ENCODE data around the gene C7orf57.

The C7orf57 gene

GRCh38 chr7:48046458-48046857, 11.1 kb downstream of the C7orf57 start:
- FAIRE-seq = no peak
- no peak for DNase-seq (ENCODE audit: insufficient read length, low spot score)
- TF ChIP-seq SPI1 (IDR thresholded peaks at IDR 0.05; ENCODE audit: low read depth, low read length) (no peak), POLR2AphosphoS5 (IDR thresholded peaks at IDR 0.05; ENCODE audit: low read depth, low read length) (no peak), POU2F2 (IDR thresholded peaks at IDR 0.05; ENCODE audit: low read depth, low read length) (no peak), POLR2A (IDR thresholded peaks at IDR 0.05; ENCODE audit: low read depth, low read length) (no peak), TAF1 (IDR thresholded peaks at IDR 0.05; ENCODE audit: low read depth, low read length) (no peak), PAX5 (IDR thresholded peaks at IDR 0.05; ENCODE audit: insufficient read depth, low read length, severe bottlenecking) (no peak)

DNA sequence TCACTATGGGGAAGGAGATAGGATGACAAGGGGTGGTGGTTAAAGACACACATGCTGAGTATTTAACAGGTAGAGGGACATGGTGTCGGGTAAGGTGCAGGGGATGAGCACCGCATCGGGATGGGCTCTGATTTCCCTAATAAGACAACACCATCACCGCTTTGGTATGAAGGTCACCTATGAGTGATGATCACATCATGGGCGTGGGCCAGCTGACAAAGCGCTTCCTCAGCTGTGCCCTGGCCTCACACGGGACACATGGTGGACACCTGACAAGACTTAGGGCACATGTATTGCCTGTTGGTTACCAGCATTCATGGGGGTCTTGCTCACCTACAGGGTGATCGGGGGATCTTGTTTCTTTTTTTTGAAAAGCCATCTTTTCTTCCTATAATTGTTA, 12.8 kb downstream of the C7orf57 start:
- TF ChIP-seq POLR2AphosphoS5 (IDR thresholded peaks at IDR 0.05; ENCODE audit: low read depth, low read length) (no peak), PAX5 (IDR thresholded peaks at IDR 0.05; ENCODE audit: insufficient read depth, low read length, severe bottlenecking) (no peak), POU2F2 (IDR thresholded peaks at IDR 0.05; ENCODE audit: low read depth, low read length) (no peak), POLR2A (IDR thresholded peaks at IDR 0.05; ENCODE audit: low read depth, low read length) (no peak), TAF1 (IDR thresholded peaks at IDR 0.05; ENCODE audit: low read depth, low read length) (no peak), SPI1 (IDR thresholded peaks at IDR 0.05; ENCODE audit: low read depth, low read length) (no peak)
- DNase-seq (ENCODE audit: insufficient read length, low spot score) = no peak
- no peak for FAIRE-seq

DNA sequence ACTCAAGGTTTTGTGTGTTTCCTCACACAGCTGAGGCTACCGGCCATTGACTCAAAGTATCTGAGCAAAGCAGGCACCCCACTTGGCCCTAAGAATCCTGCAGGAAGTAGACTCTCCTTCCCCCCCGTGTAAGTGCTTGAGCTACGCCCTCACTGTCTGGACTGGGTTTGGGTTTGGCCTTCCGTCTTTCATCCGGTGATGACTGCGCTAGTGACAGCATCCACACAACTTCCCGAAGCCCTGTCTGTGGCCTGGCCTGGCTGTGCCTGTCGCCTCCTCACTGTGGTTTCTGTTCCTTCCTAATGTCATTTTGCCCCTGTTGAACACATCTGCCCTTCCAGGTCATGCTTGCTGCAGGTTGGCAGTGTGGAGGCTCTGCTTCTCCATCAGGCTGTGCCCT, 14.5 kb downstream of the C7orf57 start:
- FAIRE-seq (no peak), DNase-seq (ENCODE audit: insufficient read length, low spot score) (no peak)
- no peak for TF ChIP-seq PAX5 (IDR thresholded peaks at IDR 0.05; ENCODE audit: insufficient read depth, low read length, severe bottlenecking)
- TF ChIP-seq TAF1 (IDR thresholded peaks at IDR 0.05; ENCODE audit: low read depth, low read length) = no peak
- TF ChIP-seq SPI1 (IDR thresholded peaks at IDR 0.05; ENCODE audit: low read depth, low read length) = no peak
- no peak for TF ChIP-seq POLR2AphosphoS5 (IDR thresholded peaks at IDR 0.05; ENCODE audit: low read depth, low read length)
- no peak for TF ChIP-seq POU2F2 (IDR thresholded peaks at IDR 0.05; ENCODE audit: low read depth, low read length)
- no peak for TF ChIP-seq POLR2A (IDR thresholded peaks at IDR 0.05; ENCODE audit: low read depth, low read length)

GRCh38 chr7:48052748-48053147, 17.4 kb downstream of the C7orf57 start:
- FAIRE-seq = no peak
- DNase-seq (ENCODE audit: insufficient read length, low spot score) = no peak

GRCh38 chr7:48053736-48054135, 18.4 kb downstream of the C7orf57 start:
- TF ChIP-seq TAF1 (IDR thresholded peaks at IDR 0.05; ENCODE audit: low read depth, low read length) (no peak), POLR2AphosphoS5 (IDR thresholded peaks at IDR 0.05; ENCODE audit: low read depth, low read length) (no peak), SPI1 (IDR thresholded peaks at IDR 0.05; ENCODE audit: low read depth, low read length) (no peak), POLR2A (IDR thresholded peaks at IDR 0.05; ENCODE audit: low read depth, low read length) (no peak), PAX5 (IDR thresholded peaks at IDR 0.05; ENCODE audit: insufficient read depth, low read length, severe bottlenecking) (no peak), POU2F2 (IDR thresholded peaks at IDR 0.05; ENCODE audit: low read depth, low read length) (no peak)
- FAIRE-seq (no peak), DNase-seq (ENCODE audit: insufficient read length, low spot score) (no peak)

More at GRCh38 chr7:48052748-48053147, 17.4 kb downstream of the C7orf57 start:
- TF ChIP-seq TAF1 (IDR thresholded peaks at IDR 0.05; ENCODE audit: low read depth, low read length) (no peak), POLR2AphosphoS5 (IDR thresholded peaks at IDR 0.05; ENCODE audit: low read depth, low read length) (no peak), POU2F2 (IDR thresholded peaks at IDR 0.05; ENCODE audit: low read depth, low read length) (no peak), PAX5 (IDR thresholded peaks at IDR 0.05; ENCODE audit: insufficient read depth, low read length, severe bottlenecking) (no peak), SPI1 (IDR thresholded peaks at IDR 0.05; ENCODE audit: low read depth, low read length) (no peak), POLR2A (IDR thresholded peaks at IDR 0.05; ENCODE audit: low read depth, low read length) (no peak)

DNA sequence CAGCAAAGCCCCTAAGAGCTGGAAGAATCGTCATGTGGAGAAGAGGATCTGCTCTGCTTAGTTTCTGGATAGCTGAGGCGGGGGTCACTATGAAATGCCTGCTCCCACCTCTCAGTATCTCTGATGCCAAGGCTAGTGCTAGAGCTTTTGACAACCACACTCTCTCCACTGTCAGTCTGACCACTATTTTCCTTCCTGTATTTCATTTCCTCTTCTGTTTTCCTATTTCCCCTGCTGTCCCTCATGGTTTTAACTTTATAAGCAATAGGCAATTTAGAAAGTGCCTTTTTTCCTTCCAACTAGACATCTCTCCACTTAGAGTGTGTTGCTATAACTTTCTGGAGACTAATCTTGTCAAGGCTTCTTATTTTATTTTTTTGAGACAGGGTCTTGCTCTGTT, 23.6 kb downstream of the C7orf57 start:
- no peak for FAIRE-seq
- TF ChIP-seq TAF1 (IDR thresholded peaks at IDR 0.05; ENCODE audit: low read depth, low read length) = no peak
- no peak for TF ChIP-seq PAX5 (IDR thresholded peaks at IDR 0.05; ENCODE audit: insufficient read depth, low read length, severe bottlenecking)
- TF ChIP-seq POU2F2 (IDR thresholded peaks at IDR 0.05; ENCODE audit: low read depth, low read length) = no peak
- no peak for TF ChIP-seq POLR2AphosphoS5 (IDR thresholded peaks at IDR 0.05; ENCODE audit: low read depth, low read length)
- TF ChIP-seq SPI1 (IDR thresholded peaks at IDR 0.05; ENCODE audit: low read depth, low read length) = no peak
- no peak for TF ChIP-seq POLR2A (IDR thresholded peaks at IDR 0.05; ENCODE audit: low read depth, low read length)
- no peak for DNase-seq (ENCODE audit: insufficient read length, low spot score)

GRCh38 chr7:48059706-48060105, 24.4 kb downstream of the C7orf57 start:
- DNase-seq (ENCODE audit: insufficient read length, low spot score) (no peak), FAIRE-seq (no peak)
- TF ChIP-seq POLR2AphosphoS5 (IDR thresholded peaks at IDR 0.05; ENCODE audit: low read depth, low read length) (no peak), POU2F2 (IDR thresholded peaks at IDR 0.05; ENCODE audit: low read depth, low read length) (no peak), SPI1 (IDR thresholded peaks at IDR 0.05; ENCODE audit: low read depth, low read length) (no peak), POLR2A (IDR thresholded peaks at IDR 0.05; ENCODE audit: low read depth, low read length) (no peak), PAX5 (IDR thresholded peaks at IDR 0.05; ENCODE audit: insufficient read depth, low read length, severe bottlenecking) (no peak), TAF1 (IDR thresholded peaks at IDR 0.05; ENCODE audit: low read depth, low read length) (no peak)

DNA sequence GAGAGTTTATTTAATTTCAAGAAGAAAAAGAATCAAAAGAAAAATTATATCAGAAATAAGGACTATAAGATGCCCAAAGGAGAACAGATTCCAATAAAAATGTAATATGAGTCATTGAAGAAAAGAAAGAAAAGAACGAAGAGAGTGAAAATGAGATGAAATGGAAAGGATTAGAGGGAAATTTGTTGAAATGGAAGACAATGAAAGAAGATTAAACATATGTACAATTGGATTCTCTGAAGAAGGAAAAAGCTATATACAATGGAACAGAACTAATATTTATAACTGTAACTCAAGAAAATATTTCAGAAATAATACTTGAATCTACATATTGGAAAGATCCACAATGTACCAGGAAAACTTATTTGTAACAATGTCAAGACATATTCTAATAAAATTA, 28.6 kb downstream of the C7orf57 start:
- no peak for DNase-seq (ENCODE audit: insufficient read length, low spot score)
- TF ChIP-seq PAX5 (IDR thresholded peaks at IDR 0.05; ENCODE audit: insufficient read depth, low read length, severe bottlenecking) = no peak
- no peak for TF ChIP-seq TAF1 (IDR thresholded peaks at IDR 0.05; ENCODE audit: low read depth, low read length)
- no peak for TF ChIP-seq POU2F2 (IDR thresholded peaks at IDR 0.05; ENCODE audit: low read depth, low read length)
- TF ChIP-seq POLR2AphosphoS5 (IDR thresholded peaks at IDR 0.05; ENCODE audit: low read depth, low read length) = no peak
- TF ChIP-seq SPI1 (IDR thresholded peaks at IDR 0.05; ENCODE audit: low read depth, low read length) = no peak
- no peak for TF ChIP-seq POLR2A (IDR thresholded peaks at IDR 0.05; ENCODE audit: low read depth, low read length)
- FAIRE-seq = no peak

- DNase-seq (ENCODE audit: insufficient read length, low spot score) (no peak), FAIRE-seq (no peak)
- no peak for TF ChIP-seq SPI1 (IDR thresholded peaks at IDR 0.05; ENCODE audit: low read depth, low read length)
- no peak for TF ChIP-seq POLR2AphosphoS5 (IDR thresholded peaks at IDR 0.05; ENCODE audit: low read depth, low read length)
- TF ChIP-seq TAF1 (IDR thresholded peaks at IDR 0.05; ENCODE audit: low read depth, low read length) = no peak
- no peak for TF ChIP-seq PAX5 (IDR thresholded peaks at IDR 0.05; ENCODE audit: insufficient read depth, low read length, severe bottlenecking)
- no peak for TF ChIP-seq POLR2A (IDR thresholded peaks at IDR 0.05; ENCODE audit: low read depth, low read length)
- TF ChIP-seq POU2F2 (IDR thresholded peaks at IDR 0.05; ENCODE audit: low read depth, low read length) = no peak
Observed at GRCh38 chr7:48067475-48067874, 32.1 kb downstream of the C7orf57 start.

GRCh38 chr7:48074204-48074654, 38.9 kb downstream of the C7orf57 start:
- no peak for TF ChIP-seq TAF1 (IDR thresholded peaks at IDR 0.05; ENCODE audit: low read depth, low read length)
- no peak for TF ChIP-seq POLR2AphosphoS5 (IDR thresholded peaks at IDR 0.05; ENCODE audit: low read depth, low read length)
- TF ChIP-seq PAX5 (IDR thresholded peaks at IDR 0.05; ENCODE audit: insufficient read depth, low read length, severe bottlenecking) = no peak
- TF ChIP-seq POLR2A (IDR thresholded peaks at IDR 0.05; ENCODE audit: low read depth, low read length) = no peak
- no peak for TF ChIP-seq POU2F2 (IDR thresholded peaks at IDR 0.05; ENCODE audit: low read depth, low read length)
- TF ChIP-seq SPI1 (IDR thresholded peaks at IDR 0.05; ENCODE audit: low read depth, low read length) = no peak
- FAIRE-seq (no peak), DNase-seq (ENCODE audit: insufficient read length, low spot score) (no peak)

Measured in GM12891 (cell line).